ENCODE data around the gene SLX4.

The SLX4 gene

GRCh38 chr16:3655396-3656159, 44.2 kb upstream of the SLX4 start:
- Histone ChIP-seq H3F3A (ENCODE audit: insufficient read depth, low read length) (no peaks in the 10 kb centered on the region), H3K4me3 (ENCODE audit: low read length) (no peak overlapping the region), H3K4me1 (ENCODE audit: low read length) (no peaks in the 10 kb centered on the region), H3K9me3 (replicated peaks; ENCODE audit: insufficient read depth, low read length) (no peaks in the 10 kb centered on the region), H3K27ac (ENCODE audit: low read length) (no peak overlapping the region), H2AFZ (ENCODE audit: low read length) (no peak overlapping the region), H3K9ac (ENCODE audit: low read length) (no peak overlapping the region), H3K4me2 (ENCODE audit: low read depth, low read length) (no peak overlapping the region), H3K79me2 (ENCODE audit: low read length) (no peaks in the 10 kb centered on the region), H3K27me3 (replicated peaks; ENCODE audit: insufficient read depth, low read length) (no peaks in the 10 kb centered on the region), H3K9me2 (replicated peaks; ENCODE audit: insufficient read depth, low read length) (no peaks in the 10 kb centered on the region), H3K36me3 (replicated peaks; ENCODE audit: insufficient read depth, low read length) (peaks cover 4% of the 10 kb centered on the region), H4K20me1 (ENCODE audit: insufficient read depth, low read length) (no peaks in the 10 kb centered on the region)
- TF ChIP-seq EZH2 (optimal IDR thresholded peaks at IDR 0.05; ENCODE audit: low read depth, low read length) (no peak), EZH2phosphoT487 (IDR thresholded peaks at IDR 0.05; ENCODE audit: low read length) (no peak)
- DNase-seq = no peak

GRCh38 chr16:3655030-3655395, 43.6 kb upstream of the SLX4 start:
- H3K4me3 ChIP-seq (ENCODE audit: low read length) = no peak overlapping the region

GRCh38 chr16:3654249-3654991, 43.0 kb upstream of the SLX4 start, which contains the start of gene DNASE1:
Gene DNASE1, plus strand, starts transcription at chr16:3654691. Its CDS starts 683 bp downstream, at chr16:3655374.
- Histone ChIP-seq H2AFZ (ENCODE audit: low read length) (no peak within 1 kb of the TSS), H3K27ac (ENCODE audit: low read length) (no peak within 1 kb of the TSS), H3K4me2 (ENCODE audit: low read depth, low read length) (no peak within 1 kb of the TSS), H3F3A (ENCODE audit: insufficient read depth, low read length) (no peaks in the 10 kb centered on the region), H3K4me3 (ENCODE audit: low read length) (no peak within 1 kb of the TSS), H3K4me1 (ENCODE audit: low read length) (no peaks in the 10 kb centered on the region), H3K27me3 (replicated peaks; ENCODE audit: insufficient read depth, low read length) (no peaks in the 10 kb centered on the region), H3K9me3 (replicated peaks; ENCODE audit: insufficient read depth, low read length) (no peaks in the 10 kb centered on the region), H3K36me3 (replicated peaks; ENCODE audit: insufficient read depth, low read length) (peaks cover 4% of the 10 kb centered on the region), H3K9ac (ENCODE audit: low read length) (no peak within 1 kb of the TSS), H4K20me1 (ENCODE audit: insufficient read depth, low read length) (no peaks in the 10 kb centered on the region), H3K9me2 (replicated peaks; ENCODE audit: insufficient read depth, low read length) (no peaks in the 10 kb centered on the region), H3K79me2 (ENCODE audit: low read length) (no peaks in the 10 kb centered on the region)
- TF ChIP-seq CTCF (IDR thresholded peaks at IDR 0.05; ENCODE audit: low read length) (peak; percentile 58), EZH2phosphoT487 (IDR thresholded peaks at IDR 0.05; ENCODE audit: low read length) (no peak)
- peak; percentile 62 for DNase-seq

More at GRCh38 chr16:3655030-3655395, 43.6 kb upstream of the SLX4 start:
- TF ChIP-seq EZH2 (optimal IDR thresholded peaks at IDR 0.05; ENCODE audit: low read depth, low read length) = no peak
- H3K9me2 ChIP-seq (replicated peaks; ENCODE audit: insufficient read depth, low read length) = no peaks in the 10 kb centered on the region
- H3K9ac ChIP-seq (ENCODE audit: low read length) = no peak overlapping the region
- no peaks in the 10 kb centered on the region for H3K79me2 ChIP-seq (ENCODE audit: low read length)
- no peaks in the 10 kb centered on the region for H3K27me3 ChIP-seq (replicated peaks; ENCODE audit: insufficient read depth, low read length)
- no peak overlapping the region for H2AFZ ChIP-seq (ENCODE audit: low read length)
- H4K20me1 ChIP-seq (ENCODE audit: insufficient read depth, low read length) = no peaks in the 10 kb centered on the region
- H3K36me3 ChIP-seq (replicated peaks; ENCODE audit: insufficient read depth, low read length) = peaks cover 4% of the 10 kb centered on the region
- no peaks in the 10 kb centered on the region for H3K4me1 ChIP-seq (ENCODE audit: low read length)
- no peaks in the 10 kb centered on the region for H3F3A ChIP-seq (ENCODE audit: insufficient read depth, low read length)
- no peak overlapping the region for H3K27ac ChIP-seq (ENCODE audit: low read length)
- H3K9me3 ChIP-seq (replicated peaks; ENCODE audit: insufficient read depth, low read length) = no peaks in the 10 kb centered on the region
- DNase-seq = no peak
- H3K4me2 ChIP-seq (ENCODE audit: low read depth, low read length) = no peak overlapping the region

GRCh38 chr16:3652373-3653195, 41.2 kb upstream of the SLX4 start:
- H3K9me3 ChIP-seq (replicated peaks; ENCODE audit: insufficient read depth, low read length) = no peaks in the 10 kb centered on the region
- no peaks in the 10 kb centered on the region for H3K4me1 ChIP-seq (ENCODE audit: low read length)
- H3K27me3 ChIP-seq (replicated peaks; ENCODE audit: insufficient read depth, low read length) = no peaks in the 10 kb centered on the region
- H3K9ac ChIP-seq (ENCODE audit: low read length) = no peak overlapping the region
- TF ChIP-seq CTCF (IDR thresholded peaks at IDR 0.05; ENCODE audit: low read length) = no peak
- TF ChIP-seq EZH2 (optimal IDR thresholded peaks at IDR 0.05; ENCODE audit: low read depth, low read length) = no peak
- TF ChIP-seq EZH2phosphoT487 (IDR thresholded peaks at IDR 0.05; ENCODE audit: low read length) = no peak
- no peaks in the 10 kb centered on the region for H3F3A ChIP-seq (ENCODE audit: insufficient read depth, low read length)
- no peak overlapping the region for H3K4me3 ChIP-seq (ENCODE audit: low read length)
- no peak overlapping the region for H3K27ac ChIP-seq (ENCODE audit: low read length)
- no peaks in the 10 kb centered on the region for H3K79me2 ChIP-seq (ENCODE audit: low read length)
- H2AFZ ChIP-seq (ENCODE audit: low read length) = no peak overlapping the region
- peaks cover 4% of the 10 kb centered on the region; the same call in 1 of the 2 replicates for H3K36me3 ChIP-seq (replicated peaks; ENCODE audit: insufficient read depth, low read length)
- H4K20me1 ChIP-seq (ENCODE audit: insufficient read depth, low read length) = no peaks in the 10 kb centered on the region
- no peaks in the 10 kb centered on the region for H3K9me2 ChIP-seq (replicated peaks; ENCODE audit: insufficient read depth, low read length)
- H3K4me2 ChIP-seq (ENCODE audit: low read depth, low read length) = no peak overlapping the region
- no peak for DNase-seq

All from MM.1S (cell line).